NCI-H748 treated with DMSO at 0.1 percent for 48 hours (cell line): Measurements from ENCODE around the gene SDK2.

Experiments
- DNase-seq: peaks from one replicate; lab custom pipeline; 2025; lab: John Stamatoyannopoulos, UW

The SDK2 gene

DNA sequence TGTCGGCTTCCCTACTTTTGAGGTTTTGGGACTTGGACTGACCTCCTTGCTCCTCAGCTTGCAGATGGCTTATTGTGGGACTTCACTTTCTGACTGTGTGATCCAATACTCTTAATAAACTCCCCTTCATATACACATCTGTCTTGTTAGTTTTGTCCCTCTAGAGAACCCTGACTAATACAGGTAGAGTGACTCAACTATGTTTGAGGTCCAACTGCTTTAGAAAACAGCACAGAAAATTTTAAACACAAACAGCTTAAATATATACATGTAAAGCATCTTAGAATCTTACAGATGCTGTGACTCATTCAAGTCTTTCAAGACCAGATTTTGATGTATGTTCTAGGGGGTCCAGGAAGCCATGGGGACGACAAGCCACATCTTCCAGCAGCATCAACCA, 11.7 kb downstream of the SDK2 start:
- DNase-seq, result no peak

DNA sequence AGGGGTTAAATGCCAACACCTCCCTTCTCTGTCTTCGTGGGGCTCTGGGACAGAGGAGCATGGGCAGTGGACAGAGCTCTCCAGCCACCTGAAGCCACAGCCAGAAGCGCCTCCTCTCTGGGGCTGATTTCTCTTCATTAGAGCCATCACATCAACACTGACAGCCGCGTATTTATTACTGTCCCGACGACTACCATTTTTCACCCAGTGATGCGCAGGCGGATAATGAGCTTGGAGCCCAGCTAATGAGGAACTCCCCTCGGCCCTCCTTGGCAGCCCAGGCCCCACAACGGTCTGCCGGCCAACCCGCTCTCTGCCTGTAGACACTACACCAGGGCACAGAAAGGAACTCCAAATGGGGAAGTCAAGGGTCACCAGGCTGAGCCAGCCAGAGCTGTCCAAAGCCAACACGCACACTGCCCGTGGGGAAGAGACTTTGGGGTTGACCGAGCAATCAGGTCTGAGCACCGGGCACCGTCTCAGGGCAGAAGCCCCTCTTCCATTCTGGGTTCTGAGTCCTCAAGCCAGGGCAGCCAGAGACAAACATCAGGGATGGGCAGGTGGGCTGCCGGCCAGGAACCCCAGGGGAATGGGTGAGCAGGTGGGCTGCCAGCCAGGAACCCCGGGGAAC, 13.2 kb downstream of the SDK2 start:
- no peak for DNase-seq

DNA sequence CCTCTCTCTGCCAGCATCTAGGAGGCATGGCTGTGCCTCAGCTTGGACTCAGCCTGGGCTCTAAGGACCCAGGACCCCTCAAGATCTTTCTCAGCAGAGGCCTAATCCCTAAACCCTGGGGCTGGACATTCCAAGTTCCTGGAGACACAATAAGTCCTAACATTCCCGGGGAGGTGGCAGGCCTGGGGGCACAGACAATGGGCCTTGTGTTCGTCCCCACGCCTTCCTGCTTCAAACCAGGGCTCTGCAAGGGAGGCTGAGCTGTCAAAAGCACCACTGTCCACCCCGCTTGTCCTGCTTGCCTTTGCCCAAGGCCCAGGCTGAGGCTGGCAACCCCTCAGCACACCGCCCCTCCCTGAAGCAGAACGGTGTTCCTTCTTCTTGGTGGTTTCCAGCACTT, 13.7 kb downstream of the SDK2 start:
- no peak for DNase-seq

DNA sequence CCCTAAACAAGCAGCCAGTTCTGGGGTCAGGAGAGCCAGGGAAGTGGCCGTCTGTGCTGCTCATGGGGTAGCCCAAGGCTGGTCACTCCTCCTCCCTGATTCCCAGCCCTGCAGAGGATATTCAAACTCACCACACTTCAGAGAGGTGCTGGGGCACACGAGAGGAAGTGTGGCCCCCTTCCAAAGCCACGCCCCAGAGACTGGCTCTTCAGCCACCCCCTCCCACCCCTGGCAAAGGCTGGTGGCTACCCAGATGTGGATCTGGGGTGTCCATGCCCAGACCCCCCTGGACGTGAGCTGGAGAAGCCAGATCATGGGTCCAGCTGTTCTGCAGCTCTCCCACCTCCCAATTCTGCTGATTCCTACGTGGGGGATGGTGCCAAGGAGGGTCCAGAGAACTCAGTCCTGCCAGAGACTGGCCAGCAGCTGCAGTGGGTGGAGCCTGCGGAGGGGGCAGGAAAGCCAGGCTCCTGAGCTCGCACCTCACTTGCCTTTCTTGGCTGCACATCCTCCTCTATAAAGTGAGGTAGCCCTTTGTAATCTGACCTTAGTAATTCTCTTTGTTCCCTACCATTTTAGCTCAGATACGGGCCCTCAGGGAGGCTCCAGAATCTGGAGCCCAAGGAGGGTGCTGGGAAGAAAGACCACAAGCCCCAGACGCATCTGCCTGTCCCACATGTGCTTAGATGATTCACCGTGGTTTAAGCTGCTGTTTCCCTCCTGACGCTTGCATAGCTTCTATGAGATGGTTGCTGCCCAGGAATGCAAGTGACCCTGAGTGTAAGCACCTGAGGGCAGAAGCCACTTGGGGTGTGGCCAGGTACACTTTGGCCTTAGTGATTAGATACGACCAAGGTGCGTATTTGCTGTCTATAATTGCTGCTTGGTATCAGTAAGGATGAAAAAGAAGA, 15.3 kb downstream of the SDK2 start:
- no peak for DNase-seq

DNA sequence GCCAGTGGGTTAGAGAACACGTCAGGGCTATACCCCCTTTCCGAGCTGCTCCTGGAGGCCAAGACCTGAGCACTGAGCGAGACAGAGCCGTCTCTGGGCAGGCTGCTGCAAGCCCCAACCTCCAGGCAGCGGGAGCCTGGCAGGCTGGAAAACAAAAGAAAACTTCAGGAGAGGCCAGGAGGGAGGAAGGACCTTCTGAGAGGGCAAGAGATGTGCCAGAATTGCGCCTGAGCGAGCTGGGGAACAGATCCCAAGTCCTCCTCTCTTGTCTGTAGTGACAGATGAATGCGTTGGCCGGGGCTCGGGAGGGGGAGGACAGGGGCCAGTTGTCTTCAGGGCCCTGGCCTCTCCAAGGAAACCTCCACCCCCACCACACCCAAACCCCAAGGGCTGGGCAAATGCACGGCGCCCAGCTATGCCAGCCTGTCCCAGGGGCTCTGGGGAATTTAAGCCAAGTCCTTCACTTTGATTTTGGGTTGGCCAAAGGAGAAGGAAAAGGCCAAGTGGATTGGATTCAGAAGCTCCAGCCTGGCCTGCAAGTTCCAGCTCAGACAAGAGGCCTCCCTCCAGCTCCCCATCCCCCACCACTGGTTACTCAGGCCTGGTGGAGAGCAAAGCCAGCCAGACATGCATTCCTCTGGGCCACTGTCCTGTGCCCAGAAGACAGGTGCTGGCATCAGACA, 18.1 kb downstream of the SDK2 start:
- no peak for DNase-seq

DNA sequence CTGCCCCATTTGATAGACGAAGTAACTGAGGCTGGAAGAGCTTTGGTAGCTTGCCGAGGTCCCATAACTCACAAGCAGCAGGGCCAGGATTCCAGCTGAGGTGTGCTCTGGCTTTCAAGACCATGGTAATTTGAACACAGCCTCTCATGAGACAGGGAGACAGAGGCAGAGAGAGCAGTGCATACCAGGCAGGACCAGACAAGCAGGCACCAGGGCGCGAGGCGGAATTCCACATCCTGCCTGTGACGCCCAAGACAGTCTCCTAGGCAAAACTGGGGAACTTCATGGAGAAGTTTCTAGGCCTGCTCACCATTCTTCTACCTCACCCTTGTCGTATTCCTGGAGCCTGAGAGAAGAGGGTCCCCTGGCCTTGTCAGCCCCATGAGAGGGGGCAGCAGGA, 19.2 kb downstream of the SDK2 start:
- no peak for DNase-seq

DNA sequence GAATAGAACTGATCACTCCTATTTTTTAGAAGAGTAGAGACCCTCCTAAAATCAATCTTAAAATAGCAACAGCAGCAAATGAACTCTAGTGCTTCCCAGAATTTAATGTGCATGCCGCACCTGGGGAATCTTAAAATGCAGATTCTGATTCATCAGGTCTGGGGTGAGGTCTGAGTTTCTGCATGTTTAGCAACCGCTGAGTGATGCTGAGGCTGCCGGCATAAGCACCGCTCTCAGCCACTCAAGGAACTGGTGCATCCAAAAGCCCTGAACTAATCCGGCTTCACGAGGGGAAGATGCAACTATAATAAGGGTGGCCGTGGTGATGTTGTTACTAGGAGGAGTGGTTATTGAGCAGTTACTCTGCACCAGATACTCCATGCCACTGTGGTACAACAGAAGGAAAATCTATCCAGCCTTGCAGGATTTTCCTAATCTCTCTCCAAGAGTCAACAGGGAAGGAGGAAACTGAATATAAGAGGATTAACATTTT, 19.7 kb downstream of the SDK2 start:
- DNase-seq, result no peak

DNA sequence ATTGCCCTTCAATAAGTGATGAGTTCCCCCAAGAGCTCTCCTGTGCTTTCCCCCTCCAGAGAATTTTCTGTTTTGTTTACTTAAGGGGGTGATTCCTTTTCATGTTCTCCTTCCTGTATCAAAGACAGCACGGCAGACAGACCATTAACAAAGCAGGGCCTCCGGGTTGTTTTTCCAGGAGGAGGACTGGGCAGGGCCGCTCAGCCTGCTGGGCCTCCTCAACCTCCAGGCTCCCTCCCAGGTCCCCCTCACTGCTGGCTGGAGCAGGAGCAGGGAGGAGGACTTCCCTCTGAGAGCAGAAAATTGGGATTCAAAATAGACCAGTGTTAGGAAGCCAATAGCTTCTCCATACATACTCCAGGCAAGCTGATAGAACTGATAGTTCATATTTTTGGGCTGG, 20.4 kb downstream of the SDK2 start:
- DNase-seq, result no peak

DNA sequence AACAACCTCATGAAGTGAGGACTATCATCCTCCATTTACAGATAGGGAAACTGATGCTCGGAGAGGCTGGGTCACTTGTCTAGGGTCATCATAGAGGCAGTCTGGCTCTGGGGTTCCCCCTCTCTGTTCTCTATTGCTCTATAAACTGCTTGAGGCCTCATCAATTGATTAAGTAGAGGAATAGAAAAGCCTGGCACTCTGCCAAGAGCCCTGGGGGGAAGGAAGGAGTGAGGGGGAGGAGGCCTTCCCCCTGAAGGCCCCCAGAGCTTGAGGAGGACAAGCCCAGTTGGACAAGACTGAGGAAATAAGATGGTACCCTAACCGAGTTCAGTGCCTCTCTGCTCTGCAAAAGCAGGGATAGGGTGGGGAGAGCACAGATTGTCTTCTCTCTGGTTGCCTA, 21.0 kb downstream of the SDK2 start:
- DNase-seq, result no peak

DNA sequence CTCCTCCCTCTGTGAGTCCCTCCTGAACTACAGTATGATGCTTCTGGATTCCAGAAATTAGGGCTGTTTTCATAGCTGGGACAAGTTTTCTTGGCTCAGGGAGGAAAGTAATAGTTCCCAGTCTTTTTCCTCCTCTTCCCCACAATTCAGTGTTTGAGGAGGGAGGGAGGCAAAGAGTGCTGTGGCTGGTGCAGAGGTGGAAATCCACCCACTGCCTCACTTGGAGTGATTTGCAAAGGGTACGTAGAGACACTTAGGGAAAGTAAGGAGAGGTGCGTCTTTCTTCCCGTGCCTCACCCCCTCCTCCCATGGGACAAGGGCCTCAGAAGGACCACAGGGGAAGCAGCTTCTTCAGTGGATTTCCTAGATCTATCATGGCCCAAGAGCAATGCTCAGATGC, 21.9 kb downstream of the SDK2 start:
- no peak for DNase-seq

DNA sequence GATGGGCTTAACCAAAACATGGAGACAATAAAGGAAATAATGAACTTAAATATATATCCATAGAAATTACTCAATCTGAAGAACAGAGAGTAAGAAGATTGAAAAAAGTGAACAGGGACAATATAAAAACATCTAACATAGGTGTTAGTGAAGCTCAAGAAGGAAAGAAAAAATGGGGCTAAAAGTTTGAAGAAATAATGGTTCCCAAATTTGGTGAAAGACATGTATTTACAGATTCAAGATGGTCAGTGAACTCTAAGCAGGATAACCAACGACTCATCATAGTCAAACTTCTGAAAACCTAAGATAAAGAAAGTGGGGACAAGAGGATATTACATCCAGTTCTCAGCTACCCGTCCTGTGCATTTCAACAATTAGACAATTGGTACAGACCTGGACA, 22.6 kb downstream of the SDK2 start:
- no peak for DNase-seq

DNA sequence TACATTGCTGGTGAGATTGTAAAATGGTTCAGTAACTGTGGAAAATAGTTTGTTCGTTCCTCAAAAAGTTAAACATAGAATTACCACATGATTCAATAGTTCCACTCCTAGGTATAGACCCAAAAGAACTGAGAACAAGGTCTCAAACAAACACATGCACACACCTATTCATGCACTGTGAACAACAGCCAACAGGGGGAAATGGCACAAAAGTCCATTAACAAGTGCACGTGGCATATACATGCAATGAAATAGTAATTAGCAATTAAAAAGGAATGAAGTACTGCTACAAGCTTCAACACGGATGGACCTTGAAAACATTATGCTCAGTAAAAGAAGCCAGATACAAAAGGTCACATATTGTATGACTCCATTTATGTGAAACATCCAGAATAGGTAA, 23.8 kb downstream of the SDK2 start:
- DNase-seq, result no peak

DNA sequence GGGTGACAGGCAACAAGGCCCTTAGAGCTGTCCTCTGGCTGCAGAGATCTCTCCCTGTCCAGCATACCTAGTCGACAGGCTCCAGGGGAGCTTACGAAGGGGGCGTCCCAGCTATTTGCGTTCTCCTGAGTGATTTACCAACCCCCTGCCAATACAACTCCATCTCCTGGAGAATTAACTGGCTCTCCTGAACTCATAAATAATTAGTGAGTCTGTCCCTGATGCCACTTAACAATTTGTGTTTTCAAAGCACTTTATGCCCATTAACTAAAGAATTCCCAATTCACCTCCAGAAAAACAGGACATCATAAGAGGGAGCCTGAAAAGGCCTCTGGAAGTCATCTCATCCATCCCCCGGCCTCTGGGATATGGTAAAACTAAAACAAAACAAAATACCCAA, 26.7 kb downstream of the SDK2 start:
- no peak for DNase-seq

DNA sequence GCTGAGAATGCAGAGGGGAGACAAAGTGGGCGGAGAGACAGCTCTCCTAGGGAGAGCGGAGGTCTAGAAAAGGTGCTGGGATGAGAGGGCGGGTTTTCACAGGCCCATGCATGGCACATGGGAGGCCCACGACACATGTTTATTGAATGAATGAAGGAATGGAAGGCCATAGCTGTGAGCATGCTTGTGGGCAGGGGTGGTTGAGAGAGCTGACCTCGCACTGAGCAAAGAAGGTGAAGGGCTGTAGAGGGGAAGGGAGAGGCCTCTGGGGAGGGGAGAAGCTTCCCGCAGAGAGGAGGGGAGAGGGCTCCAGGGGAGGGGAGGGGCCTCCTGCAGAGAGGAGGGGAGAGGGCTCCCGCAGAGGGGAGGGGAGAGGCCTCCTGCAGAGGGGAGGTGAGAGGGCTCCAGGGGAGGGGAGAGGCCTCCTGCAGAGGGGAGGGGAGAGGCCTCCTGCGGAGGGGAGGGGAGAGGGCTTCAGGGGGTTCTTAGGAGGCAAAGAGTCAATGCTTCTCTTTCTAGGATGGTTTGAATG, 27.3 kb downstream of the SDK2 start:
- DNase-seq, result no peak

DNA sequence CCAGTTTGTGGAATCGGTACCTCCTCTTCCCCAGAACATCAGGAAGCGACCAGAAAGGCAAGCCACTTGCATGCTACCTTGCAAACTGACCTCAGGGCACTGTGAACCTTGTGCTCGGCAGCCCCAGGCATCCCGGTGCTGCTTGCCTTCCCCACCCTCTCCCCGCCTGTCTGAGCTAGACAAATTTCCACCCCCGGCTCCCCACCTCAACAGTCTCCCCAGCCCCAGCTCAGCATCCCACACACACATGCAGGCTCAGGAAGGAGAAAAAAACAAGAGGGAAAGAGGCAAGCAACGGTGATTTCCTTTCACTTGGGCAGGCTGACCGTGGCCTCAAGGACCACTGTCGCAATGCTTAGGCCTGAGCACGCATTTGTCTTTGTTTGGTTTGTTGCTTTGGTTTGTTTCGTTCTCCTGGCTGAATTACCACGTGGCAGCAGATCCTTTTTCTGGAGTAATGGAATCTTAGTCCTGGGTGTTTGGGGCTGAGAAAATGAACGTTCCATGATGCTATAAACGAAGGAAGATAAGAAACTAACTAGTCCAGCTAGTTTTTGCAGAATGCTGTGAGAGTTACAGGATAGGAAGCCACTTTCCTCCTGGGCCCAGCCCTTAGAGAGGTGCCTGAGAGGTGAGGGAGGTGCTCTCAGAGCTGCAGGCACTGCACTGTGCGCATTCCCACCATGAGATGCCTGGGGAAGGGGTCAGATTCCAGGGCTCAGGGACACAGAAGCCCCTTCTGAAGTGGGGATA, 27.9 kb downstream of the SDK2 start:
- DNase-seq, result no peak

DNA sequence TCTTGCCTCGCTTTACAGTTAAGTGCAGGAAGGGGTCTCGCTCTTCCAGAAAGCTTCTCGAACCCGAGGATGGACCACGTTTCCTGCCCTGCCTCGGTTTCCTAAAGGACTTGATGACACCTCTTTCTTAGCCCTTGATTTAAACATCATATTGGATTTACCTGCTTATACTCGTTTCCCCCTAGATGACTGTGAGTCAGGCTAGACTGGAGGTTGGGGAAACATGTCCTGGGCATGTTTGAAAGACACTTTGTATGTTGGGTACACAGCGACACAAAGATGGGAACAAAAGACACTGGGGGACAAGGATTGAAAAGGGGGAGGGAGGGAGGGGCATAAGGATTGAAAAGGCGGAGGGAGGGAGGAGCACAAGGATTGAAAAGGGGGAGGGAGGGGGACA, 30.0 kb downstream of the SDK2 start:
- no peak for DNase-seq

DNA sequence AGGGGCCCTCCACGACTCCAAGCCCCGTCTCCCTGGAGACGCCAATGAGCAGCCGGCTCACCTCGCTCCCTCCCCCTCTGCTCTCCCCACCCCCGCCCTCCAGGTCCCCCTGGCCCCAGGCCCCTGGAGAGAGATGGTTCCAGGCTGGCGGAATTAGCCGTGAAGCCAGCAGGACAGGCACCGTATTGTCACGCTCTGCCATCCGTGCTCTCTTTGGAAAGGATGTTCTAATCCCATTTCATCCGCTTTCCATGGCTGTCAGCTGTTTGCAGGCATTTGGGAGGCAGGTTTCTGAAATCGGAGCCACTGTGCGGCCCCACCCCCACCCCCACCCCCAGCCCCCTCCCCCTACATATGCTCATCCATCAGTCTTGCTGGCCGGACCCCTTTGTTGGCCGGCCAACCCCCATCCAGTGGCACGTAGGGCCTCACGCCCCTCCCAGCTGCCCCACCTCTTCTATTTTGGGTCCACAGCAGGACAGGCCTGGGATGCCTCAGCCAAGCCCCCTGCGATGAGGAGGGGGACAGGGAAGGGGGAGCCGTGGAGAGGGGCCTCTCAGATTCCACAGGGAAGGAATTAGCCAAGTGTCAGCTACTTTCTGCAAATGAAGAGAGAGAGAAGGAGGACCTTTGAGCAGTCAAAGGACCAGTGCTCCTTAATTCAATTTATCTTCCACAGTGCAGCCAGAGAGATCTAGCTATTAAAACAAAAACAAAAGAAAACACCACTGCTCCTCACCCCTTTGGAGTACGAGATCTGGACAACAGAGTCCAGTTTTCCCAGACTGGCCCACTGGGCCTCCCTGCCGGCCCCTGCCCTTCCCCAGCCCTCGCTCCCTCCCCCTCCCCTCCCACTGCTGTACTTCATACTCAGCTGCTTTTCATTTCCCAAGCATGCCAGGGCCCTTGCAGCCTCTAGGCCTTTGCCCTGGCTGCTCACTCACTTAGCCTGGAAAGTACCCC, 30.7 kb downstream of the SDK2 start:
- no peak for DNase-seq

DNA sequence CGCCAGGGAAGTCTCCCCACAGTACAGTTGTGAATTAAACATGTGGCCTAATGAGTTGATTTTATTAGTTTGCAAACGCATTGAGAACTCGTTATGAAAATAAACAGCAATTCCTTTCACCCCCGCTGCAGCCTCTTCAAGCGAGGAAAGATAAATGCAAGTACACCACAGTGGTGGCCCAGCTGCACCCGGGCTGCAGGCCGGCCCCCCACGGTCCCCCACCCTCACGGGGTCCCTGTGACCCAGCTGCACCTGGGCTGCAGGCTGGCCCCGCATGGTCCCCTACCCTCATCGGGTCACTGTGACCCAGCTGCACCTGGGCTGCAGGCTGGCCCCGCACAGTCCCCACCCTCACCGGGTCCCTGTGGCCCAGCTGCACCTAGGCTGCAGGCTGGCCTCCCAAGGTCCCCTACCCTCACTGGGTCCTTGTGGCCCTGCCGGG, 32.2 kb downstream of the SDK2 start:
- no peak for DNase-seq

DNA sequence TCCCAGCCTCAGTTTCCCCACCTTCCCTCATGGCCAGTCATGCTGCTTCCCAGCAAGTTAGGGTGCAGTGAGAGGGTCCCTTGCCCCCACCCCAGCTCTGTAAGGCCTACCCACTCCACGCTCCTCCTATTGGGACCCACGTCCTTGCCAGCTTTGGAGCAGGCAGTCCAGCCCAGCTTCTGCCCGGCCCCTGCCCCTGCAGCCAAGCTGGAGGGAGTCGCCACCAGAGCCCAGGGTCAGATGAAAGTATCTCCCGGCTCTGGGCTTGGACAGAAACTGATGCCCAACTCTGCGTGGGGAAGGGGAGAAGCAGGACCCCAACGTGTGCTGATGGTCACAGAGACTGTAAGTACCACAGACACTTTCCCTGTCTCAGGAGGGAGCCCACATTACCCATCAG, 32.6 kb downstream of the SDK2 start:
- DNase-seq, result no peak

DNA sequence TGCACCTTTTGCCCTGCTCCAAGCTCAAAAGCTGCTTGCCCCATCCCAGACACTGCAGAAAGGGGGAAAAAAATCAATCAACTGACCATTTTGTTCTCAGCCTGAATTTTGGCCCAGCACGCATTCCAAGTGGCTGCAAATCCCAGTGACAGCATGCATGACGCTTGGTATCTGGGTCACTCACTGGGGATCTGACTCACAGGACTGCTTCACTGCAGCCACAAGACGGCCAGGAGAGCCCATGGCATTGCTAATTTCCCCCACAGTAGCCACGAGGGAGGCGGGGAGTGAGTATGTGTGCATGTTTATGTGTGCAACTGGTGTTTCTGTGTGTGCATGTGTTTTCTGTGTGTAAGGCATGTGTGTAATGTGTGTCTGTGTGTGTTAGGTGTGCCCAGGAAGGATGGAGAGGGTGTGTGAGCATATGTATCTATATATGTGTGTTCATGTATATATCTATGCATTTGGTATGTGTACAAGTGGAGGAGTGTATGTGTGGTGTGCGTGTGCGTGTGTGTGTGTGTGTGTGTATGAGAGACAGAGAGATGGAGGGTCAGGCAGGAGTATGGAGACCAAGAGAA, 33.8 kb downstream of the SDK2 start:
- DNase-seq, result no peak
